CD14-positive monocyte (primary cell): ENCODE data around the gene SYNDIG1L. TPM values are rescaled to one million over a fixed set of nuclear protein-coding genes. Genes with fewer than 3 reads are reported as not detected.

Experiments
- DNase-seq, 3 donors: peaks; one replicate each; pipeline ENCODE4 v3.0.0-alpha.2; 2011 to 2022
- H2AFZ ChIP-seq: 2 replicates; pipeline ENCODE4 v1.6.0; 2012; ENCODE audit warnings: mild to moderate bottlenecking, low read depth, low read length, inconsistent platforms; ENCODE audit not compliant: insufficient read depth, poor library complexity, severe bottlenecking
- H3K27ac ChIP-seq, 2 donors: 1 replicate in 1 of 2; 2 replicates in 1 of 2; pipeline ENCODE4 v1.5.1; 2012 to 2013; ENCODE audit warnings: low read length in 2 of 2, control low read depth in 1 of 2, inconsistent platforms in 1 of 2, low read depth in 1 of 2, mild to moderate bottlenecking in 1 of 2
- H3K27me3 ChIP-seq, 2 donors: one replicate each; pipeline versions ENCODE4 v1.6.0 to v1.6.1; 2011 to 2013; ENCODE audit warnings: low read length in 2 of 2; ENCODE audit not compliant: control insufficient read depth in 2 of 2, insufficient read depth in 2 of 2
- H3K36me3 ChIP-seq, 2 donors: replicated peaks in 1 of 2; 1 replicate in 1 of 2; 2 replicates in 1 of 2; pipeline versions ENCODE4 v1.5.1 to v1.6.1; 2012 to 2013; ENCODE audit warnings: low read length in 2 of 2, control low read depth in 1 of 2, inconsistent platforms in 1 of 2, mild to moderate bottlenecking in 1 of 2; ENCODE audit not compliant: insufficient read depth in 2 of 2, control insufficient read depth in 1 of 2
- H3K4me1 ChIP-seq, 2 donors: 1 replicate in 1 of 2; 2 replicates in 1 of 2; pipeline versions ENCODE4 v1.5.1 to v1.6.1; 2012 to 2013; ENCODE audit warnings: low read length in 2 of 2, control low read depth in 1 of 2, inconsistent platforms in 1 of 2, mild to moderate bottlenecking in 1 of 2, moderate library complexity in 1 of 2; ENCODE audit not compliant: insufficient read depth in 2 of 2, control insufficient read depth in 1 of 2
- H3K4me2 ChIP-seq: replicated peaks from 2 replicates; pipeline ENCODE3; 2012; ENCODE audit warnings: low read length, moderate library complexity, mild to moderate bottlenecking; ENCODE audit not compliant: poor library complexity, severe bottlenecking; ENCODE audit errors: extremely low read depth
- H3K4me3 ChIP-seq, 3 experiments: fragments of 200-600 bp in 1 of 3; sonication (generic) in 1 of 3; replicated peaks in 1 of 3; 1 replicate in 2 of 3; 2 replicates in 1 of 3; pipeline ENCODE4 v1.5.1; 2011 to 2013; ENCODE audit warnings: low read length in 3 of 3, mild to moderate bottlenecking in 3 of 3, control low read depth in 2 of 3, low read depth in 2 of 3, inconsistent platforms in 1 of 3, moderate library complexity in 1 of 3
- H3K79me2 ChIP-seq: 2 replicates; pipeline ENCODE4 v1.6.0; 2012; ENCODE audit warnings: mild to moderate bottlenecking, control low read depth, inconsistent platforms, low read length, moderate library complexity; ENCODE audit not compliant: insufficient read depth
- H3K9ac ChIP-seq: 2 replicates; pipeline ENCODE4 v1.6.0; 2017; ENCODE audit warnings: low read length, mild to moderate bottlenecking; ENCODE audit not compliant: insufficient read depth, poor library complexity, severe bottlenecking
- H3K9me3 ChIP-seq, 2 donors: replicated peaks in 1 of 2; 1 replicate in 1 of 2; 2 replicates in 1 of 2; pipeline versions ENCODE4 v1.5.1 to v1.6.1; 2012 to 2013; ENCODE audit warnings: low read length in 2 of 2, control low read depth in 1 of 2; ENCODE audit not compliant: control insufficient read depth in 1 of 2, insufficient read depth in 1 of 2
- H4K20me1 ChIP-seq: 2 replicates; pipeline ENCODE4 v1.6.0; 2012; ENCODE audit warnings: mild to moderate bottlenecking, low read length, control low read depth, moderate library complexity; ENCODE audit not compliant: insufficient read depth
- H3K27ac Mint-ChIP-seq, 7 donors: one replicate each; pipeline ENCODE4 v1.8.0; 2020; ENCODE audit warnings: mild to moderate bottlenecking in 7 of 7, mixed read lengths in 7 of 7, moderate library complexity in 6 of 7, inconsistent platforms in 2 of 7
- H3K27me3 Mint-ChIP-seq, 3 donors: one replicate each; pipeline ENCODE4 v1.8.0; 2021 to 2022; ENCODE audit warnings: low read depth in 3 of 3, mild to moderate bottlenecking in 3 of 3, mixed read lengths in 3 of 3, moderate library complexity in 3 of 3, inconsistent platforms in 1 of 3
- H3K36me3 Mint-ChIP-seq, 2 donors: one replicate each; pipeline ENCODE4 v1.8.0; 2020; ENCODE audit warnings: mixed read lengths in 2 of 2, inconsistent platforms in 1 of 2, mild to moderate bottlenecking in 1 of 2
- H3K4me1 Mint-ChIP-seq: one replicate; pipeline ENCODE4 v1.8.0; 2020; ENCODE audit warnings: mild to moderate bottlenecking, mixed read lengths
- H3K4me3 Mint-ChIP-seq, 2 donors: one replicate each; pipeline ENCODE4 v1.8.0; 2020; ENCODE audit warnings: mild to moderate bottlenecking in 2 of 2, mixed read lengths in 2 of 2, moderate library complexity in 1 of 2
- H3K9me3 Mint-ChIP-seq, 7 donors: one replicate each; pipeline ENCODE4 v1.8.0; 2020 to 2022; ENCODE audit warnings: mixed read lengths in 7 of 7, mild to moderate bottlenecking in 6 of 7, moderate library complexity in 6 of 7, inconsistent platforms in 2 of 7
- WGBS: methylation state at CpG from one replicate; pipeline ENCODE4 v1.1.5; 2013; ENCODE audit warnings: missing lambda C conversion rate; ENCODE audit not compliant: insufficient coverage; 5-methylcytosine and 5-hydroxymethylcytosine counted together
- intact Hi-C, 2 donors: fragments of 100-400 bp; cut with micrococcal nuclease; formaldehyde crosslinking; loops; one replicate each; pipeline versions ENCODE4 v1.15.0 to v1.15.1; 2023
- polyA plus RNA-seq, 3 donors: library from polyadenylated mRNA; depleted of rRNA in 1 of 3; unstranded in 2 of 3; stranded (reverse) in 1 of 3; fragments of 300-500 nt in 2 of 3; fragments of >200 nt in 1 of 3; fragmentation: Illumina TruSeq in 2 of 3; gene quantifications; 1 replicate in 2 of 3; 2 replicates in 1 of 3; pipeline ENCODE4 v1.2.3, GENCODE V29; 2012 to 2021
- TF ChIP-seq, protein P1 (sequence below): fragments of 200-600 bp; IDR thresholded peaks from one replicate; pipeline ENCODE4 v1.8.0; 2022; ENCODE audit warnings: antibody characterized with exemption, mild to moderate bottlenecking

Gene SYNDIG1L
- polyA plus RNA-seq, 3 donors = not detected

DNA sequence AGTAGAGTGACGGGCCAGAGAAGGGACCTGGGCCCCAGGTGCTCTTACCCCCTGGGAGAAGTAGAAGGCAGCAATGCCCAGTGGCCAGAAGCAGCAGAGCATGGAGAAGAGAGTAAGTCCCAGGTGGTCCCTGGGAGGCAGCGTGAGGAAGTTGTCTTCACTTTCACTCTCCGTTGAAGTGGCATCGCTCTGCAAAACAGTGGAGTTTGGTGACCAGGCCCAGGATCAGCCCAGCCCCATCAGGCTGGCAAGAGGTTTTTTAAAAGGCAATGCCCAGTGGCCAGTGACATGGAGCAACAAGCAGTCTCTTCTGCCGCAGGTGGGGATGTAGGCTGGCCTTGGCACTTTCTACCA is 18.2 kb downstream of the SYNDIG1L start:
- Histone ChIP-seq H3K79me2 (no peaks in the 10 kb centered on the region), H3K27ac (no peak overlapping the region), H3K4me2 (no peak overlapping the region), H3K9ac (no peak overlapping the region), H2AFZ (no peak overlapping the region), H3K9me3 (no peaks in the 10 kb centered on the region), H3K4me1 (peaks cover 4 to 5% of the 10 kb centered on the region in 2 donors), H3K4me3 (no peak overlapping the region), H3K27me3 (no peaks in the 10 kb centered on the region), H3K36me3 (no peaks in the 10 kb centered on the region), H4K20me1 (no peaks in the 10 kb centered on the region)
- Mint-ChIP-seq H3K4me1 (peaks cover 7% of the 10 kb centered on the region), H3K36me3 (no peaks in the 10 kb centered on the region), H3K27me3 (peaks cover 7 to 10% (median 7%) of the 10 kb centered on the region in 3 donors), H3K9me3 (no peaks in the 10 kb centered on the region), H3K27ac (no peak overlapping the region), H3K4me3 (no peak overlapping the region)
- 86% methylated on average over 3 of the region's 5 CpGs for WGBS
- no peak for DNase-seq
- TF ChIP-seq, protein P1, sequence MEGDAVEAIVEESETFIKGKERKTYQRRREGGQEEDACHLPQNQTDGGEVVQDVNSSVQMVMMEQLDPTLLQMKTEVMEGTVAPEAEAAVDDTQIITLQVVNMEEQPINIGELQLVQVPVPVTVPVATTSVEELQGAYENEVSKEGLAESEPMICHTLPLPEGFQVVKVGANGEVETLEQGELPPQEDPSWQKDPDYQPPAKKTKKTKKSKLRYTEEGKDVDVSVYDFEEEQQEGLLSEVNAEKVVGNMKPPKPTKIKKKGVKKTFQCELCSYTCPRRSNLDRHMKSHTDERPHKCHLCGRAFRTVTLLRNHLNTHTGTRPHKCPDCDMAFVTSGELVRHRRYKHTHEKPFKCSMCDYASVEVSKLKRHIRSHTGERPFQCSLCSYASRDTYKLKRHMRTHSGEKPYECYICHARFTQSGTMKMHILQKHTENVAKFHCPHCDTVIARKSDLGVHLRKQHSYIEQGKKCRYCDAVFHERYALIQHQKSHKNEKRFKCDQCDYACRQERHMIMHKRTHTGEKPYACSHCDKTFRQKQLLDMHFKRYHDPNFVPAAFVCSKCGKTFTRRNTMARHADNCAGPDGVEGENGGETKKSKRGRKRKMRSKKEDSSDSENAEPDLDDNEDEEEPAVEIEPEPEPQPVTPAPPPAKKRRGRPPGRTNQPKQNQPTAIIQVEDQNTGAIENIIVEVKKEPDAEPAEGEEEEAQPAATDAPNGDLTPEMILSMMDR = no peak
- intact Hi-C loops = no loop called here

DNA sequence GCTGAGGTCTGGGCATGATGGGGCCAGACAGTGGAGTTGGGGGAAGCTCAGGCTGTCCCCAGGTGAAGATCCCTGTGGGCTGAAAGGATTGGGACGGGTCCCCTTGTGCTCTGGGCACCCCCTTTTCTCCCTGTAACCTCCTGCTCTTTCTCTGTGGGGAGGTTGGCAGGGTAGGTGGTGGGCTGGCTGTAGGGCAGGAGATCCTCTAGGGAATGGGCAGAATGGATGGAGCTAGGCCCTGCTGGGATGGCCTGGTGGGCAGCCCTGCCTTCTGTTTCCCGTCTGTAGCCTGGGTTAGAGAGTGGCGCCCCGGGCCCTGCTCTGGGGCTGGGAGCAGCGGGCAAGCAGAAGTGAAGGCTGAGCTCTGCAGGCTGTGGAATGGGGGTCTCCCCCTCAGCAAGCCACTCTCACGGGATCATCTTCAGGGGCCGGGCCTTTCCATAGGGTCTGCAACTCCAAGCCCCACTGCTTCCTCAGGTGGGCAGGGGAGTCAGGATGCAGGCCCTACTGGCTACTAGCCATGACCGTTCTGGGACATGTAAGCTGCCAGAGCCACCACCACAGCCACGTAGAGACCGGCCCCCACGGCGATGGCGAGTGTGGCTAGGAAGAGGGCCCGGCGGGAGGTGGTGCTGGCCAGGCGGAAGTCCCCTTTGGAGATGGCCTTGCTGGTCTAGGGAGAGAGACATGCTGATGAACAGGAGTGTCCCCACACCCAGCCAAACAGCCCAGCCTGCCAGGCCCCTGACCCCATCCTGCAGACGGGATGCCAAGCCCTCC is 18.8 kb downstream of the SYNDIG1L start:
- no peaks in the 10 kb centered on the region for H3K79me2 ChIP-seq
- H3K4me3 Mint-ChIP-seq = no peak overlapping the region
- no peaks in the 10 kb centered on the region for H3K36me3 Mint-ChIP-seq
- H3K27me3 ChIP-seq = no peaks in the 10 kb centered on the region
- no peaks in the 10 kb centered on the region for H3K9me3 Mint-ChIP-seq
- no peak overlapping the region for H3K27ac ChIP-seq
- no peaks in the 10 kb centered on the region for H4K20me1 ChIP-seq
- 96% methylated on average over 9 of the region's 17 CpGs for WGBS
- H3K4me1 ChIP-seq = peaks cover 10 to 11% of the 10 kb centered on the region in 2 donors
- H3K27me3 Mint-ChIP-seq = peaks cover 5 to 7% (median 7%) of the 10 kb centered on the region in 3 donors
- peaks cover 12% of the 10 kb centered on the region for H3K4me1 Mint-ChIP-seq
- no peak overlapping the region for H3K4me3 ChIP-seq
- no peaks in the 10 kb centered on the region for H3K36me3 ChIP-seq
- no peak overlapping the region for H3K27ac Mint-ChIP-seq
- no peaks in the 10 kb centered on the region for H3K9me3 ChIP-seq
- TF ChIP-seq, protein P1 = no peak
- intact Hi-C loops = no loop called here
- no peak overlapping the region for H3K9ac ChIP-seq
- no peak overlapping the region for H2AFZ ChIP-seq
- DNase-seq = no peak
- H3K4me2 ChIP-seq = no peak overlapping the region
